Spinal cord (tissue), 10 donors: ENCODE data around the gene SLC17A7. TPM values are rescaled to one million over a fixed set of nuclear protein-coding genes. Genes with fewer than 3 reads are reported as not detected.

ENCODE experiments used
- DNase-seq, 6 donors: peaks; one replicate each; pipeline versions ENCODE4 v3.0.0 to v3.0.0-alpha.2; 2013 to 2015; ENCODE audit warnings: low spot score in 6 of 6, low read depth in 4 of 6
- H3K27ac ChIP-seq: one replicate; pipeline ENCODE4 v1.5.1; 2013; ENCODE audit warnings: low read depth, low read length, control low read depth
- H3K27me3 ChIP-seq: one replicate; pipeline ENCODE4 v1.6.1; 2013; ENCODE audit warnings: low read length; ENCODE audit not compliant: control insufficient read depth, insufficient read depth
- H3K36me3 ChIP-seq: one replicate; pipeline ENCODE4 v1.6.1; 2013; ENCODE audit warnings: low read length; ENCODE audit not compliant: control insufficient read depth, insufficient read depth
- H3K4me1 ChIP-seq: one replicate; pipeline ENCODE4 v1.6.1; 2013; ENCODE audit warnings: low read length; ENCODE audit not compliant: control insufficient read depth, insufficient read depth
- H3K4me3 ChIP-seq: one replicate; pipeline ENCODE4 v1.5.1; 2013; ENCODE audit warnings: low read depth, low read length, control low read depth
- H3K9me3 ChIP-seq: one replicate; pipeline ENCODE4 v1.6.1; 2013; ENCODE audit warnings: low read length; ENCODE audit not compliant: control insufficient read depth, insufficient read depth
- WGBS: methylation state at CpG from one replicate; pipeline ENCODE4 v1.1.5; 2013; ENCODE audit warnings: missing lambda C conversion rate; ENCODE audit not compliant: insufficient coverage; 5-methylcytosine and 5-hydroxymethylcytosine counted together
- polyA plus RNA-seq, 2 donors: library from polyadenylated mRNA; unstranded; fragments of 120-200 nt; gene quantifications; one replicate each; pipeline ENCODE4 v1.2.1, GENCODE V29; 2013; ENCODE audit not compliant: insufficient read length in 2 of 2
- total RNA-seq, 2 donors: library from RNA; depleted of rRNA in 1 of 2; stranded (reverse); fragments of 120-200 nt in 1 of 2; fragments of >200 nt in 1 of 2; gene quantifications; one replicate each; pipeline versions ENCODE4 v1.2.3 to v1.2.4, GENCODE V29; 2013 to 2014
- donor health status: healthy.

Gene SLC17A7
- total and polyA plus RNA-seq, 4 donors: 0.51 to 4.2 (median 0.83) TPM

DNA sequence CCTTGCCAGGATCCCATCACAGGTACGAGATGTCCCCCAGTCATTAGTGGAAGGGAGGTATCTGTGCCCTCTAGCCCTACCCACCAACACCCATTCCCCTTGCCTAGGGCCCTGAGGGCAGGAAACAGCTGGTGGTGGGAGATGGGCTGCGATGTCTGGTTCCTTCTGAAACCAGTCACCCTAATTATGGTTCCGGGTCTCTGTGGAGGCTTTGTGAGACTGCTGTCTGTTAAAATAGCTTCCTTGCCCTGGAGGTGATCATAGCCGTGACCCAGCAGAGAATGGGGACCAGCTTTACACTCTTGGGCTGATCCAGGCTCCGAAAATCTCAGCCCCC, 17.2 kb upstream of the SLC17A7 start:
- H3K4me3 ChIP-seq: no peak overlapping the region
- no peak for DNase-seq
- no peak overlapping the region for H3K27ac ChIP-seq
- H3K27me3 ChIP-seq: no peaks in the 10 kb centered on the region
- WGBS: 100% methylated on average over 1 of the region's 5 CpGs
- H3K9me3 ChIP-seq: no peaks in the 10 kb centered on the region
- peaks cover 10% of the 10 kb centered on the region for H3K4me1 ChIP-seq
- H3K36me3 ChIP-seq: peaks cover 35% of the 10 kb centered on the region

DNA sequence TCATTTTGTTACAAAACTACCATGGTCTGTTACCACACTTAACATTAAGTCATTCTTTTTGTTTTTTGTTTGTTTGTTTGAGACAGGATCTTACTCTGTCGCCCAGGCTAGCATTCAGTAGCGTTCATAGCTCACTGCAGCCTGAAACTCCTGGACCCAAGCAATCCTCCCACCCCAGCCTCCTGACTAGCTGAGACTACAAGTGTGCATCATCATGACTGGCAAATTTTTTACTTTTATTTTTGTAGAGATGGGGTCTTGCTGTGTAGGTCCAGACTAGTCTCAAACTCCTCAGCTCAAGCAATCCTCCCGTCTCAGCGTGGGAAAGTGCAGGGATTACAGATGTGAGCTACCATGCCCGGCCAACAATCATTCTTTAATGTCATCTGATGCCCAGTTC, 15.0 kb upstream of the SLC17A7 start:
- H3K27ac ChIP-seq: no peak overlapping the region
- no peaks in the 10 kb centered on the region for H3K27me3 ChIP-seq
- no peaks in the 10 kb centered on the region for H3K9me3 ChIP-seq
- peaks cover 22% of the 10 kb centered on the region for H3K4me1 ChIP-seq
- 83% methylated on average over 3 of the region's 5 CpGs for WGBS
- DNase-seq: no peak
- peaks cover 20% of the 10 kb centered on the region for H3K36me3 ChIP-seq
- H3K4me3 ChIP-seq: no peak overlapping the region

DNA sequence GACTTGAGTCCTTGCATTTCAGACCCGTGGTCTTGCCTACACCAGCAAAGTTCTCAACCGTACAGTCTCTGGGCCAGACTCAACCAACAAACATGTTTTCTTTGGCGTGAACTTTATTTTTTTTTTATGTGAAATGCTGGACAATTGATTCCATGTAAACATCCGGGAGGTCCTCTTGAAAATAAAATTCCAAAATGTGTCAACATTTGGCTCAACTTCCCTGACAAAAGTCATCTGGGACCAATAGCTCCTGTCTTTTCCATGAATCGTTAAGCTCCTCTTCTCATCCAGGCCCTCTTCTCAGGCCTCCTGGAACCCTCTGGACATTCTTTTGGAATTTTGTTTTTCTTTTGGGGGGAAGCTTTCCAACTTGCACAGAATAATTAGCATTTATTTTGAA, 14.4 kb upstream of the SLC17A7 start:
- no peak for DNase-seq

DNA sequence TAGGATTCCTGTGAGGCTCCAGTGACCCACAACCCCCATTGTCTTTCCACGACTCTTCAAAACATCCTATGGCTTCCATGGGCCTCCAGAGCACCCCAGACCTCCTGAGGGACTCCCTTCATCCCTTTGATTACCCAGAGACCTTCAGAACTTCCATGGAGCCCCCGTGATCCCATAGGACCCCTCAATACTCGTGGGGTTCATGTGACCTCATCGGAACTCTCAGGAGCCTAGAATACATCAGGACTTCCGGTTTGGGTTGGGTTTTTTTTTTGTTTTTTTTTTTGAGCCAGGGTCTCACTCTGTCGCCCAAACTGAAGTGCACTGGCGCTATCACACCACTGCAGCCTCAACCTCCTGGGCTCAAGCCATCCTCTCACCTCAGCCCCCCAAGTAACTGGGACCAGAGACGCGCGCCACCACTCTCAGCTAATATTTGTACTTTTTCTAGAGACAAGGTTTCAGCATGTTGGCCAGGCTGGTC, 12.5 kb upstream of the SLC17A7 start:
- peak overlapping the region; percentile 89 for H3K4me3 ChIP-seq
- DNase-seq: no peak
- H3K4me1 ChIP-seq: peaks cover 36% of the 10 kb centered on the region
- 57% methylated on average over 5 of the region's 10 CpGs for WGBS
- H3K9me3 ChIP-seq: no peaks in the 10 kb centered on the region
- peak overlapping the region; percentile 100 for H3K27ac ChIP-seq
- peaks cover 16% of the 10 kb centered on the region for H3K36me3 ChIP-seq
- no peaks in the 10 kb centered on the region for H3K27me3 ChIP-seq

More for the DNA sequence above, 14.4 kb upstream of the SLC17A7 start:
- H3K27ac ChIP-seq: no peak overlapping the region
- 71% methylated on average over 1 of the region's 5 CpGs for WGBS
- peaks cover 18% of the 10 kb centered on the region for H3K36me3 ChIP-seq
- H3K4me1 ChIP-seq: peaks cover 26% of the 10 kb centered on the region
- H3K27me3 ChIP-seq: no peaks in the 10 kb centered on the region
- H3K4me3 ChIP-seq: no peak overlapping the region
- H3K9me3 ChIP-seq: no peaks in the 10 kb centered on the region

DNA sequence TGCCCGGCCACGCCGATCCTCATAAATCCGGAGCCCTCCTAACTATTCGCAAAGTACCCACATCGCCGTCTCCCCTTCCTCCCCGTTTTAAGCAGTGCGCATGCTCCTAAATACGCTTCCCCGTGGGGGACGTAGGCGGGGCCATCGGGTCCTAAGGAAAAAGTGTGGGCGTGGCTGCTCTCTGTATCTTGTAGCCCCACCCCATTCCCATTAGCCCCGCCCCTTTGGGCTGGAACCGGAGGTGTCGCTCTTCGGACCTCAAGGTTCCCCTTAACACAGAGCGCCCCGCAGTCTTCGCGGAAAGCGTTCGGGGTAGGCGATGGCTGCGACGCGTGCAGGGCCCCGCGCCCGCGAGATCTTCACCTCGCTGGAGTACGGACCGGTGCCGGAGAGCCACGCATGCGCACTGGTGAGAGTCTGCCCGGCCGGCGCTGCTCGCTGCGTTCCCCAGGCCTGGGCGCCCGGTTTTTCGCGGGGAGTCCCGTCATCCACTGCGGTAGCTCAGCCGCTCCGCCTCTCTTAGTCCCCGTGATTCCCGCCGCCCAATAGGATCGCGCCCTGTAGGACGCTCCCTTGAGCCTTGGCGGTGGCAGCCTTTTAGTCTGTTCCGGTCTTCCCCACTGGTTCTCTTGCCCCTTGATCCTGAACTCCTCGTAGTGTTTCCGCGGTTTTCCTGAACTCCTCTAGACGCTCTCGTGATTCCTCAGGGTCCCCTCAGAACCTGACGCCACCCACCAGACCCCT, 11.9 kb upstream of the SLC17A7 start, which contains the start of gene ALDH16A1:
Gene ALDH16A1, plus strand, starts transcription at position 213 of the 744 bp plus-strand sequence. Its CDS starts 107 bp downstream, at position 320.
- WGBS: 0% methylated on average over 66 of the region's 66 CpGs

DNA sequence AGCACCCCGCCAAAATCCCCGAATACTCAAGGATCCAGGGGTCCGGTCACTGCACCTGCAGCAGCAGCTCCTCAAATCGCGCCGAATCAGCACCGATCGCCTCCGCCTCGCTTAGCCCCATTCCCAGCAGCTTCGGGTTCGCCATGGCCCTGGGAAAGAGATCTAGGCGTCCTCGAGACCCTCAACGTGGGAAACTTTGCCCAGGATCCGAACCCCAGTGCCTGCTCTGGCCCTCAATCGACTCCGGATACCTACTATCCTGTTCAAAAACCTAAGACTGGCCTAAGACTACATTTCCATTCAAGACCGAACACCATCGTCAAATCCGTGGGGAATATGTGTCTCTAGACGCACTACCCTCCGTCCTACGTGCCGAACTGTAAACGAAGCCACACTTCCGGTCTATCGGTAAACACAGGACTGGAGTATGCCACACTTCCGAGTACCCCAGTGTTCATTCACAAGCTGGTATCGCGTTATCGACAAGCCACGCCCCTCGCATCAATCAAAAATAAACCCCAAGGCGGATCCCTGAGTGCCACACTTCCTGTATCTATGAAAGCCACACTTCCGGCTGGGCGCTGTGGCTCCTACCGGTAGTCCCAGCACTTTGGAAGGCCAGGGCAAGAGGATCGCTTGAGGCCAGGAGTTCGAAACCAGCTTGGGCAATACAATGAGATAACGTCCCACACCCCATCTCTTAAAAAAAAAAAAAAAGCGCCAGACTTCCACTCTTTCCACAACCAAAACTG, 10.3 kb upstream of the SLC17A7 start, which contains the start of gene PIH1D1:
Gene PIH1D1, minus strand, starts transcription at position 385 of the 752 bp plus-strand sequence. Its CDS starts 240 bp downstream, at position 145.
- peak within 1 kb of the TSS; percentile 100 for H3K27ac ChIP-seq
- peak within 1 kb of the TSS; percentile 89 for H3K4me3 ChIP-seq
- H3K27me3 ChIP-seq: no peaks in the 10 kb centered on the region
- peaks cover 36% of the 10 kb centered on the region for H3K4me1 ChIP-seq
- H3K36me3 ChIP-seq: peaks cover 33% of the 10 kb centered on the region
- DNase-seq: peak; percentile 92 to 100 (median 98)
- under 1% methylated on average over 42 of the region's 42 CpGs for WGBS
- no peaks in the 10 kb centered on the region for H3K9me3 ChIP-seq

More for the DNA sequence above, 11.9 kb upstream of the SLC17A7 start, which contains the start of gene ALDH16A1:
- peaks cover 36% of the 10 kb centered on the region for H3K4me1 ChIP-seq
- H3K27me3 ChIP-seq: no peaks in the 10 kb centered on the region
- DNase-seq: peak; percentile 93 to 99 (median 97)
- peak within 1 kb of the TSS; percentile 100 for H3K27ac ChIP-seq
- no peaks in the 10 kb centered on the region for H3K9me3 ChIP-seq
- peak within 1 kb of the TSS; percentile 89 for H3K4me3 ChIP-seq
- peaks cover 18% of the 10 kb centered on the region for H3K36me3 ChIP-seq

DNA sequence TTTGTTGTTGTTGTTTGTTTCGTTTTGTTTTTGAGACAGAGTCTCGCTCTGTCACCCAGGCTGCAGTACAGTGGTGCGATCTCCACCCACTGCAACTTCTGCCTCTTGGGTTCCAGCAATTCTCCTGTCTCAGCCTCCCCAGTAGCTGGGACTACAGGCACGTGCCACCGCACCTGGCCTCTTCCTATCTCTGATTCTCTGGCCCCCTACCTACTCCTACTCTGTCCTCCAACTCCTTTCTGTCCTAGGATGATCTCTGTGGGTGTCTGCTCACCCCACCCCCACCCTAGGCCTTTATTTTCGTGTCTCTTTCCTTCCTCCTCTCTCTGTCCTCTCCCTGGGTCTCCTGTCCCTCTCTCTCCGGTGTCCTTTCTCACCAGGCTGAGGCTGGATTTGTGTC, 9.1 kb upstream of the SLC17A7 start:
- DNase-seq: no peak
- H3K9me3 ChIP-seq: no peaks in the 10 kb centered on the region
- H3K36me3 ChIP-seq: peaks cover 41% of the 10 kb centered on the region
- H3K27me3 ChIP-seq: no peaks in the 10 kb centered on the region
- H3K4me3 ChIP-seq: no peak overlapping the region
- H3K4me1 ChIP-seq: peaks cover 36% of the 10 kb centered on the region
- WGBS: 93% methylated on average over 4 of the region's 7 CpGs
- H3K27ac ChIP-seq: no peak overlapping the region

DNA sequence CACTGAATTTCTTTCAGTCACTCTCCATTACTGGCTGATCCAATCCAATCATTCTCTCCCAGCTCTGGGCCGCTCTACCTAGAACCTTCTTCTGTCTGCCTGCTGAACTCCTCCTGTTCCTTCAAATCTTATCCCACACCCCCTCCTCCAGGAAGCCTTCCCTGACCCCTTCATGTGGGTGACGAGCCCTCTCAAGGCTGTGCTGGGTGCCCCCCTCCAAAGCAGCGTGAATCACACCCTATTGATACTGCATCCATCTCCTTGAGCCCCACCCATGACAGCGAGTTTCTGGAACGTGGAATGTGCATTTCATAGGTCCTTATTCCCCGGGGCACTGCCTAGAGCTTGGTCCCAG, 7.1 kb upstream of the SLC17A7 start:
- DNase-seq: no peak
- Histone ChIP-seq H3K27me3 (no peaks in the 10 kb centered on the region), H3K36me3 (peaks cover 42% of the 10 kb centered on the region), H3K4me1 (peaks cover 29% of the 10 kb centered on the region), H3K27ac (no peak overlapping the region), H3K4me3 (no peak overlapping the region), H3K9me3 (no peaks in the 10 kb centered on the region)
- WGBS: 95% methylated on average over 4 of the region's 6 CpGs

DNA sequence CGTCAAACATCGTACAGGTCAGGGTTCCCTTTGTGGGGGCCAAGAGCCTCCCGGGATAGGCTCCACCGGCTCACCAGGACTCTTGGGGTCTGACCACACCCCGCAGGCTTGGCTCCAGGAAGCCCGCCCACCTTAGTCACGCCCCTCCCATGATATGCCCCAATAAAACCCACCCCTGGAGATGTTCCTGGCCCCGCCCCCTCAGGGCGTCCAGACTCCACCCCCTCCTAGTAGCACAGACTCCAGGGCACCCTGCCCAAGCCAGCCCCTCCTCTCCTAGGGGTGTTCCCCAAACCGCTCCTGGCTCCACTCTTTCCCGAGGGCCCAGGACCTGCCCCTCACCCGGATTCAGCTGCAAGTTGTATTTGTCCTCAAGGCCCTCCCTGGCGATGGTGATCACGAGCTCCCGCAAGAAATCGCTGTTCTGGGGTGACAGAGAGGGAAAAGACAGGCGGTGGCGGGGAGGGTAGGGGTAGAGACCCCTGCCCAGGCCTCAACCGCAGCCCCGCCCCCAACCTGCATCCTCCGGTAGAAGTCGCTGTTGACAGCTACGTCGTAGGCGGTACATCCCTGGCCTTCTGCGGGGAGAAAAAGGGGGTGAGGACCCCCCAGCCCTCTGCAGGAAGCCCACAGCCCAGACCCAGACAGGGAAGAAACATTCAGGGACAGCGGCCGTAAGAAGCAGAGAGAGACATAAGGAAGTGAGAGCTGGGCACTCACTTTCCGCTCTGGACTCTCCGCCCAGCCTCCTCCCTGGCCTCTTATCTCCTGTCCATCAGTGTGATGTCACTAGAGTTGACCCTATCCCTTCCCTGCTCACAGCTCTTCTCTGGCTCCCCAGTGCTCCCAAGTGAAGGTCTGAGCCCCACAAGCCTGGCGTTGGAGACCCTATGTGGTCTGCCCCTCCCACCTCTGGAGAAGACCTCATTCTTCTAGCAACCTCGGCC, 6.4 kb upstream of the SLC17A7 start:
- no peaks in the 10 kb centered on the region for H3K9me3 ChIP-seq
- H3K27ac ChIP-seq: no peak overlapping the region
- H3K36me3 ChIP-seq: peaks cover 42% of the 10 kb centered on the region
- 53% methylated on average over 29 of the region's 32 CpGs for WGBS
- DNase-seq: no peak
- no peak overlapping the region for H3K4me3 ChIP-seq
- peaks cover 2% of the 10 kb centered on the region for H3K27me3 ChIP-seq
- H3K4me1 ChIP-seq: peaks cover 32% of the 10 kb centered on the region
